Measurements from ENCODE around the gene IRGC.
"Not testable (repeated sequence)": the region's sequence is repeated elsewhere in the genome, so short reads cannot be mapped to it uniquely, and the experiment has no call there.

The IRGC gene

DNA sequence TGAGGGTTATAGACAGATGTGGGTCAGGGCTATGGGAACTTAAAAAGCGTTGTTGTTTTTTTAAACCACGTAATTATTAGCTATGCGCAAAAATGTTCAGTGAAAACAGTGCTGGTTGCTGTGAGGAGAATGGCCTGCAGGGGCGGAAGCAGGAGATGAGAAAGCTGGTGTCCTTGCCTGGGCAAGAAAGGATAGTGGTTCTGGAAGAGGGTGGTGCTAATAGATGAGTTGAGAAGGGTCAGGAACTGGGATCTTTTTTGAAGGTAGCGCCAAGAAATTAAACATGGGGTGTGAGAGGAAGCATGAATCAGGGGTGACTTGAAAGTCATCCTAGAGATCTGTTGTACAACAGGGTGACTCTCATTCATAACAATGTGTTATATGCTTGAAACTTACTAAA, 43.6 kb downstream of the IRGC start:
- DNase-seq: peak; percentile 34

DNA sequence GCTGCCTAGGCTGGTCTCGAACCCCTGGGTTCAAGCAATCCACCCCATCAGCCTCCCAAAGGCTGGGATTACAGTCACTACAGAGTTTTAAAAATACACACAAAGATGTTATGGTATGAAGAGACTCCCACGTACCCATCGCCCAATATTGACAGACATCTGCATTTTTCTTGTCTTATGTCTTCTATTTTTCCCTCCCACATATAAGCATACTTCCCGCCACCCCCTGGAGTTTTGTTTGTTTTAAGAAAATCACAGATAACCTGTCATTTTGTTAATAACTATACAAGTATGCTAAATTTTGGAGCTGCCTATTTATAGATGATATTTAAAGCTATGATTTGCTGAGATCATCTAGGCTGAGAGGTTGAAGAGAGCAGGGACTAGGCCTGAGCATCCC, 45.1 kb downstream of the IRGC start:
- no peak for DNase-seq

DNA sequence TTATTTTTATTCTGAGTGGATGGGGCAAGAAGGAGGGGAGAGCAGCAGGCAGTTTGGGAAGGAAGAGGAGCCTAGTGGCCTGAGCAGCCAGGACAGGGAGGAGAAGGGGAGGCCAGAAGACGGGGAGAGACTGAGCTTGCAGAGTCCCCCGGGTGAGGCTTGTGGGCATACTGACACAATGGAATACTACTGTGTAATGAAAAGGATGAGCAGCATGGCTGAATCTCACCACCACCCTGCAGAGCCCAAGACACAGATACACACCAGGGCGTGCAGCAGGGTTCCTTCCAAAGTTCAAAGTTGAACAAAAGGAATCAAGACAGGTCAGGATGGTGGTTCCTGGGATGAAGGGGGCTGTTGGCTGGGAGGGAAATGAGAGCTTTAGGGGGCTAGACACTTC, 46.9 kb downstream of the IRGC start:
- no peak for DNase-seq

DNA sequence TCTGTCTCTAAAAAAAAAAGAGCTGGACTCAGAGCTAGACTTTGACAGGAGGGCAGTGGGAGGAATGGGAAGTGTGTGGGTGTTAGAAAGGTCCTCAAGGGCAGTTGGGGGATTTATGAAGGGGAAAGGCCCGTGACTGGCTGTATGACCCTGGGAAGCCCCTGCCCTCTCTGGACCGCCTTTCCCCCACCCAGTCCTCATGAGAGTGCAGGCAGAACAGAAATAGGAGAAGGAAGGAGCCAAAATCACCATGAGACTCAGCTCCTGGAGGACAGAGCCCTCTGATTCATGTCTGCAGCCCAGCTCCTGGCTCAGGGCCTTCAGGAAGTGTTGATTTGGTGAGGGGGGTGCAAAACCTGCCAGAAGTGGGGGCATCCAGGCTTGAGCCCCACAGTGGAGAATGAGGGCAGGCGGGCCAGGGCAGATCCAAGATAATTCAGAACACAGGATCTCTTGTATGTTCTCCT, 47.6 kb downstream of the IRGC start:
- DNase-seq: no peak

DNA sequence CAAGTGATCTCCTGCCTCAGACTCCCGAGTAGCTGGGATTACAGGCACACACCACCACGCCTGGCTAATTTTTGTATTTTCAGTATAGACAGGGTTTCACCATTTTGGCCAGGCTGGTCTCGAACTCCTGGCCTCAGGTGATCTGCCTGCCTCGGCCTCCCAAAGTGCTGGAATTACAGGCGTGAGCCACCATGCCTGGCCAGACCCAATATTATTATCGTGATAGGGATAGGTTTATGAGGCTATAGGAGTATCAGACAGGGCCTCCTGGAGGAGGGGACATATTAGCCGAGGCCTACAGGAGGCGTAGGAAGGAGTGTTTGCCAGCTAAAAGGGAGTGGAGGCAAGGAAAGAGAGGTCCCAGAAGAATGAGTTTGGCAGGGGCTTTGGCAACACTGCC, 48.8 kb downstream of the IRGC start:
- DNase-seq: not testable (repeated sequence)

DNA sequence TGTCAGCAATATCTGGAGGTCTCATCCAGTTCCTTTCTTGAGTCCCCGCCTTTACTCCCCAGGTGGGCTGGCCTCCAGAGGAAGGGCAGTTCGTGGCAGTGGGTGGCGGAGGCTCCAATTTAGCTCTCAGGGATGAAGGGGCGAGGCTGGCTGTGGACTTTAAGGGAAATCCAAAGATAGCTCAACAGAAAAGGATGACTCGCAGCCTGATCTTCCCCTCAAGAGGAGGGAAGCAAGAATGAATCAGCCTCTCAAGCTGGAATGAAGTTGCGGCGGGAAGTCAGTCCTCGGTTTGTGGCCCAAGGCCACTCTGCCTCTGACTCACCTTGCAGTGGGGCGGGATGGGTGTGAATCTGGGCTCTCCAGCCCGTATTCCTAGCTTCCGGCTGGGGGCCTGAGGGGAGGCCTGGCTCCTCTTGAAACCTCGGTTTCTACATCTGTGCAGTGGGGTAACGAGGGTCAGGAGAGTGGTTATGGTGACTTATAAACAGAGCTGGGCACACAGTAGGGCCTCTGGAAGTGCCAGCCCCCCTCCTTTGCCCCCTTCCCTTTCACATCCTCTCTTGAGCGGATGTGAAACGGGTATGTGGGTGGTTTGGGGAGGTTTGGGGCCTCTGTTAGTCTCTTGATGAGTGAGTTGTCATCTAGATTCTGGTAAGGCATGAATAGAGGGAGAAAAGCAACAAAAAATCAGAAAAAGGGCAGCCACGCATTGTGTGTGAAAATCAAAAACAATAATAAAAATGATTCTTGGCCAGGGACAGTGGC, 49.4 kb downstream of the IRGC start:
- DNase-seq: no peak

DNA sequence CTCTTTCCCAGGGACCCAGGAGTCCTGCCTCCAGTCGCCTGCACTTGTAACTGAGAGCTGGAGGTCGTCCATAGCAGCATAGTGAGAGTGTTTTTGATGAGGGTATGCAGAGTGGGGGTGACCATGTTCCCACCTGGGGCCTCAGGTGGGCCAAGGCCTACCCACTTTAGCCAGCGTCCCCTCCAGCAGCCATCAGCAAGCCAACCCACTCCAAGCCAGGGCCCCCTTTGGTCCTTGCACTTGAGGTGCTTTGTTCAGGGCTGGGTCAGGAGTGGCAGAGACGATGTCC, 50.8 kb downstream of the IRGC start:
- DNase-seq: no peak

DNA sequence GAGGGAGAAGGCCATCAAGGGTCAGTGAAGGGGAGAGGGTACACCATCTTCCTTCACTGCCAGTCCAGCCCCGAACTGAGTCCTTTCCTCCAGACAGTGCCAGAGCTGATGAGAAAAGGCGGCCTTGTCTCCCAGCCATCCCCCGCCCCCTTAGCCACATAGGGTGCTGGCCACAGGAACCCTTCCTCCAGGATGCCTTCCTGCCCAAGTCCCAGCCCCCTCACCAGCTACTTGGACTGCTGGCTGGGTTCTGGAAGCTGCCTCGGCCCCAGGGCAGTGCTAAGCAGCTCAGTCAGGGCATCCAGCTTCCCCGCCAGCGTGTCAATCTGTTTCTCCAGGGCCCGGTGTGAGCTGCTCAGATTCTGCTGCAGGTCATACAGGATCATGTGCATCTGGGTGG, 51.4 kb downstream of the IRGC start:
- no peak for DNase-seq

DNA sequence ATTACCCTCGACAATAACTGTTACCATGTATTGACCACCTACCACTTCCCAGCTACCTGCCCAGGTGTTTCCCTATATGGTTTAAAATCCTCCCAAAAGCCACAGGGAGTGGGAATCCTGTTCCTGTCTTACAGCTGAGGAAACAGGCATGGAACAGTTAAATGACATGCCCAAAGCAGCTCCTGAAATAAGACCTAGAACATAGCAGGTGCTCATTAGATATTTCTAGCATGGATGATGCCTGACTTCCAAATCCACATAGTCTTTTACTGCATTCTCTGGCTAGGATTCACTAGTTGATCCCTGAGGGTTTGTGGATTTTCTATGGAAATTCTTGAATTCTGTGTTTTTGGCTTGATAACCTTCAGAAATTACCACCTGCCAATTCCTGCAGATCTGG, 51.9 kb downstream of the IRGC start:
- DNase-seq: no peak

DNA sequence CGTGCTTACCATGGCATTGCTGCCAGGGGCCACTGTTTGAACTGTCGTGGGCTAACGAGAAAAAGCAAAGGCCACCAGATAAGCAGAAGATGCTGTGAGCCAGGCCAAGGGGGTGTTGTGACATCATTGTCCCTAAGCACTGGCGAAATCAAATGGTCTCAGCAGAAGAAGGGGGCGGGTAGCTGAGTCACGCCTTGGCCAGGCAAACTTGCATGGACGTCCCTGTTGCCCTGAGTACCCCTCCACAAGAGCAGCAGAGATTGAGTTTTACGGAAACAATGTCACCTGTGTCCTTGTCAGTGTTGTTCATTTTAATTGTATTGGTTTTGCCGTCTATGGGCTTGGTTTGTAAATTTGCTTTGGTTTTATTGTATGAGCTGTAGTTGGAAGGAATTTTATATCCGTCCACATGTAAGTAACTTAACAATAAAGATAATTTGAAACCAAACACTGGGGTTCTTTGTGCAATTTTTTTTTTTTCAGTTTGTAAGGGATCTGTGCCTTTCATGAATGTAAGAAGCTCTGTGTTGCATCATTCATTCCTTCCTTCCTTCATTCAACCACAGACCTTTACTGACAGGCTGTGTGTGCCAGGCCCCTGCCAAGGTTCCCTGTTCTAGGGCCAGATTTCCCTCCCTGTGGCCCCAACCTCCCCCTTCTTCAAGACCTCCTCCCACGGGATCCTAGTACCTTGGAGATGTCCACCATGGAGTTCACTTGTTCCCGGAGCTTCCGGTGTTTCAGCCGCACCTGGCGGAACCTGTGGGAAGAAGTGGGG, 52.6 kb downstream of the IRGC start:
- DNase-seq: no peak

DNA sequence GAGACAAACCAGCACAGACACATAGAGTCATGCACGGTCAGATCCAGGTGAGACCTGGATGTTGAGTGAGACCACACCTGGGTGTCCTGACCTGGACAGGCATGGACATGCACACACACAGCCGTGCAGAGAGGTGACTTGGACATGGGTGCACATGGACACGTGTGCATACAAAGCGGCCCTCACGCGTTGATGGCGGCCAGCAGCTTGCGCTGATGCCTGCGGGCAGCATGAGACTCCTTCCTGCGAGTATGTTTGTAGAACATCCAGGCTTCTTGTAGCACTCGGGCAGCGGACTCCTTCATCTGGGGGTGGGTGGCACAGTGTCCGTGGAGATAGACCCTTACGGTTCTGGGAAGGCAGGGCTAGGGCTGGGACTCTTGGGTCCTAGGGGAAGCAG, 53.4 kb downstream of the IRGC start:
- DNase-seq: no peak
